H9 (cell line): ENCODE results near the gene AKAP14. TPM values are rescaled to one million over a fixed set of nuclear protein-coding genes. Genes with fewer than 3 reads are reported as not detected.

Experiments
- total RNA-seq: library from RNA; stranded (reverse); gene quantifications from 2 replicates; pipeline ENCODE4 v1.2.1, GENCODE V29; 2021

Gene AKAP14
- total RNA-seq, 1 experiment from 2014 or later = not detected

Other genes with a start within 250 kb of the AKAP14 start
- 22.9 and 23.1 TPM in 2 replicates for gene SEPTIN6, start 202.7 kb upstream of the AKAP14 start, total RNA-seq
- 0.92 and 0.98 TPM in 2 replicates for gene SOWAHD, start 137.3 kb upstream of the AKAP14 start, total RNA-seq
- gene RPL39, start 104.3 kb upstream of the AKAP14 start, total RNA-seq = 2,033 and 2,054 TPM in 2 replicates
- gene UPF3B, start 42.9 kb upstream of the AKAP14 start, total RNA-seq = 29.8 and 31.5 TPM in 2 replicates
- 11.4 and 13.7 TPM in 2 replicates for gene RNF113A, start 24.2 kb upstream of the AKAP14 start, total RNA-seq
- 69.4 and 70.8 TPM in 2 replicates for gene NDUFA1, start 24.1 kb upstream of the AKAP14 start, total RNA-seq
- gene NKAP, start 47.9 kb downstream of the AKAP14 start, total RNA-seq = 7.3 and 7.5 TPM in 2 replicates
- not detected in 2 replicates for gene RHOXF2B, start 181.8 kb downstream of the AKAP14 start, total RNA-seq
- not detected in 2 replicates for gene RHOXF1, start 220.0 kb downstream of the AKAP14 start, total RNA-seq